ENCODE measurements around the gene CTSE.

The CTSE gene

GRCh38 chr1:205974712-205975111 is 49.0 kb downstream of the CTSE start:
- Histone ChIP-seq H3K27me3 (ENCODE audit: insufficient read depth, low read depth) (no peaks in the 10 kb centered on the region; the same call in 1 of the 2 replicates), H3K36me3 (ENCODE audit: insufficient read depth) (no peaks in the 10 kb centered on the region), H3K4me3 (IDR thresholded peaks at IDR 0.05; ENCODE audit: insufficient read depth, low read depth, low read length) (no peak overlapping the region), H3K27ac (no peak overlapping the region), H3K4me1 (ENCODE audit: low read depth, poor library complexity, severe bottlenecking) (no peaks in the 10 kb centered on the region), H3K9ac (no peak overlapping the region), H2AFZ (ENCODE audit: low read depth) (no peak overlapping the region), H4K20me1 (ENCODE audit: insufficient read depth) (no peaks in the 10 kb centered on the region), H3K79me2 (ENCODE audit: insufficient read depth, low read depth) (no peaks in the 10 kb centered on the region), H3K4me2 (no peak overlapping the region)
- no peak for TF ChIP-seq CTCF (conservative IDR thresholded peaks at IDR 0.05; ENCODE audit: low read depth, low read length)

- H3K4me2 ChIP-seq, result no peak overlapping the region
- H3K4me1 ChIP-seq (ENCODE audit: low read depth, poor library complexity, severe bottlenecking), result no peaks in the 10 kb centered on the region
These were observed 50.1 kb downstream of the CTSE start for GRCh38 chr1:205973377-205974232.

GRCh38 chr1:205972491-205973168 is 51.1 kb downstream of the CTSE start:
- no peak for TF ChIP-seq CTCF (conservative IDR thresholded peaks at IDR 0.05; ENCODE audit: low read depth, low read length)

More at GRCh38 chr1:205973377-205974232, 50.1 kb downstream of the CTSE start:
- Histone ChIP-seq H3K4me3 (IDR thresholded peaks at IDR 0.05; ENCODE audit: insufficient read depth, low read depth, low read length) (no peak overlapping the region), H3K36me3 (ENCODE audit: insufficient read depth) (no peaks in the 10 kb centered on the region), H3K9ac (no peak overlapping the region), H2AFZ (ENCODE audit: low read depth) (no peak overlapping the region), H3K79me2 (ENCODE audit: insufficient read depth, low read depth) (no peaks in the 10 kb centered on the region), H3K27me3 (ENCODE audit: insufficient read depth, low read depth) (no peaks in the 10 kb centered on the region; the same call in 1 of the 2 replicates), H3K27ac (no peak overlapping the region), H4K20me1 (ENCODE audit: insufficient read depth) (no peaks in the 10 kb centered on the region)
- TF ChIP-seq CTCF (conservative IDR thresholded peaks at IDR 0.05; ENCODE audit: low read depth, low read length), result no peak

GRCh38 chr1:205972081-205972480 is 51.6 kb downstream of the CTSE start:
- no peaks in the 10 kb centered on the region for H3K79me2 ChIP-seq (ENCODE audit: insufficient read depth, low read depth)
- no peak overlapping the region for H3K27ac ChIP-seq
- H3K27me3 ChIP-seq (ENCODE audit: insufficient read depth, low read depth), result no peaks in the 10 kb centered on the region
- H3K4me1 ChIP-seq (ENCODE audit: low read depth, poor library complexity, severe bottlenecking), result no peaks in the 10 kb centered on the region
- H2AFZ ChIP-seq (ENCODE audit: low read depth), result no peak overlapping the region
- H4K20me1 ChIP-seq (ENCODE audit: insufficient read depth), result no peaks in the 10 kb centered on the region
- H3K36me3 ChIP-seq (ENCODE audit: insufficient read depth), result no peaks in the 10 kb centered on the region
- H3K4me2 ChIP-seq, result no peak overlapping the region
- no peak overlapping the region for H3K4me3 ChIP-seq (IDR thresholded peaks at IDR 0.05; ENCODE audit: insufficient read depth, low read depth, low read length)
- no peak overlapping the region for H3K9ac ChIP-seq
- TF ChIP-seq CTCF (conservative IDR thresholded peaks at IDR 0.05; ENCODE audit: low read depth, low read length), result no peak

More at GRCh38 chr1:205972491-205973168, 51.1 kb downstream of the CTSE start:
- H3K36me3 ChIP-seq (ENCODE audit: insufficient read depth), result no peaks in the 10 kb centered on the region
- no peaks in the 10 kb centered on the region for H4K20me1 ChIP-seq (ENCODE audit: insufficient read depth)
- no peak overlapping the region for H3K27ac ChIP-seq
- no peaks in the 10 kb centered on the region for H3K79me2 ChIP-seq (ENCODE audit: insufficient read depth, low read depth)
- H3K27me3 ChIP-seq (ENCODE audit: insufficient read depth, low read depth), result no peaks in the 10 kb centered on the region
- H3K9ac ChIP-seq, result no peak overlapping the region
- H2AFZ ChIP-seq (ENCODE audit: low read depth), result no peak overlapping the region
- H3K4me1 ChIP-seq (ENCODE audit: low read depth, poor library complexity, severe bottlenecking), result no peaks in the 10 kb centered on the region
- no peak overlapping the region for H3K4me3 ChIP-seq (IDR thresholded peaks at IDR 0.05; ENCODE audit: insufficient read depth, low read depth, low read length)
- H3K4me2 ChIP-seq, result no peak overlapping the region

Measured in KMS-11 (cell line).